Heart left ventricle (tissue), 16 donors: Measurements from ENCODE around the gene SCUBE3. TPM values are rescaled to one million over a fixed set of nuclear protein-coding genes. Genes with fewer than 3 reads are reported as not detected.

Experiments used
- ATAC-seq, 4 donors: fragments of 200-7000 bp; cut with Tn5 transposase; one replicate each; pipeline ENCODE4 v1.9.1; 2020 to 2022; ENCODE audit warnings: moderate library complexity in 4 of 4, mild to moderate bottlenecking in 3 of 4, moderate number of reproducible peaks in 1 of 4
- DNase-seq, 5 donors: peaks; one replicate each; pipeline ENCODE4 v3.0.0-alpha.2; 2020
- H3K27ac ChIP-seq, 12 donors: fragments of 200-600 bp; sonication (generic) in 4 of 12; one replicate each; pipeline versions ENCODE4 v1.5.0 to v1.8.0; 2016 to 2022; ENCODE audit warnings: mild to moderate bottlenecking in 2 of 12
- H3K27me3 ChIP-seq, 9 donors: fragments of 200-600 bp; sonication (generic) in 2 of 9; one replicate each; pipeline versions ENCODE4 v1.5.1 to v1.8.0; 2016 to 2022; ENCODE audit warnings: mild to moderate bottlenecking in 3 of 9
- H3K36me3 ChIP-seq, 9 donors: fragments of 200-600 bp; sonication (generic) in 2 of 9; one replicate each; pipeline versions ENCODE4 v1.5.0 to v1.8.0; 2018 to 2022; ENCODE audit warnings: mild to moderate bottlenecking in 2 of 9
- H3K4me1 ChIP-seq, 12 donors: fragments of 200-600 bp; sonication (generic) in 4 of 12; one replicate each; pipeline versions ENCODE4 v1.5.0 to v1.8.0; 2016 to 2022; ENCODE audit warnings: mild to moderate bottlenecking in 3 of 12
- H3K4me3 ChIP-seq, 12 donors: fragments of 200-600 bp; sonication (generic) in 4 of 12; one replicate each; pipeline versions ENCODE4 v1.5.0 to v1.8.0; 2017 to 2022; ENCODE audit warnings: mild to moderate bottlenecking in 9 of 12, moderate library complexity in 4 of 12
- H3K9me3 ChIP-seq, 12 donors: fragments of 200-600 bp; sonication (generic) in 4 of 12; one replicate each; pipeline versions ENCODE4 v1.5.0 to v1.8.0; 2016 to 2022; ENCODE audit warnings: mild to moderate bottlenecking in 1 of 12
- POLR2A ChIP-seq, 2 donors: fragments of 450-650 bp; IDR thresholded peaks; one replicate each; pipeline ENCODE4 v1.6.1; 2017; ENCODE audit warnings: antibody characterized with exemption in 2 of 2, mild to moderate bottlenecking in 2 of 2, moderate library complexity in 2 of 2
- WGBS, 4 donors: extraction: QIAGEN DNeasy Blood & Tissue Kit in 2 of 4; methylation state at CpG; one replicate each; pipeline versions ENCODE4 v1.1.5 to v1.1.7; 2013 to 2018; 5-methylcytosine and 5-hydroxymethylcytosine counted together
- intact Hi-C, 10 donors: fragments of 100-400 bp; cut with DNase I; formaldehyde crosslinking; loops; one replicate each; pipeline versions ENCODE4 v1.11.1 to v1.14.2; 2022
- polyA plus RNA-seq, 2 donors: library from polyadenylated mRNA; stranded (reverse); fragments of 200-250 nt; gene quantifications; one replicate each; pipeline ENCODE4 v1.2.3, GENCODE V29; 2013
- total RNA-seq, 9 donors: library from RNA; depleted of rRNA in 2 of 9; stranded (reverse); fragments of >200 nt in 2 of 9; fragmentation: NEBNext Ultra II Directional in 3 of 9; extraction: Animal tissue kit (Norgen Biotek cat#: 25700) in 3 of 9; gene quantifications; one replicate each; pipeline versions ENCODE4 v1.1.0 to v1.2.4, GENCODE V29; 2016 to 2023
- TF ChIP-seq, protein P1 (sequence below), 12 donors: fragments of 200-600 bp; sonication (generic) in 4 of 12; IDR thresholded peaks; one replicate each; pipeline versions ENCODE4 v1.5.0 to v1.8.0; 2018 to 2022; ENCODE audit warnings: antibody characterized with exemption in 12 of 12, mild to moderate bottlenecking in 5 of 12
- donor health status: ischemic (EF 13 %, LVEDD 7.1; RV severe dilation, severe dysfunction).
- donor health status: healthy with polysubstance abuse.
- donor health status: DM: no; HTN: yes; CAD: no.
- donor health status: DM: no; HTN: no; CAD: no.
- donor health status: ischemic (EF 25% LVEDD 6.9; RV normal size, moderate dysfunction).
- donor health status: ischemic (EF 25% LVEDD 5.7; RV mildly dilated, moderate dysfunction).
- donor health status: healthy.
- donor health status: DM: yes; HTN: yes; CAD: no.
- donor health status: ischemic (EF 35%, LVEDD 5.7; RV mildly dilated, moderate dysfunction).
- donor health status: nonischemic (EF 11% LVEDD 7.7; RV severe dilation, severe dysfunction).
- donor health status: DM: yes; HTN: yes; CAD: no.
- donor health status: PGD.
- donor health status: ischemic (EF 29% LVEDD 5.4; RV normal size, mild dysfunction).
- donor health status: nonischemic (EF 23%, LVEDD 6.1; RV moderate dilation, normal function).

SCUBE3 gene
- total and polyA plus RNA-seq, 11 donors = 0.61 to 18.7 (median 4.3) TPM

DNA sequence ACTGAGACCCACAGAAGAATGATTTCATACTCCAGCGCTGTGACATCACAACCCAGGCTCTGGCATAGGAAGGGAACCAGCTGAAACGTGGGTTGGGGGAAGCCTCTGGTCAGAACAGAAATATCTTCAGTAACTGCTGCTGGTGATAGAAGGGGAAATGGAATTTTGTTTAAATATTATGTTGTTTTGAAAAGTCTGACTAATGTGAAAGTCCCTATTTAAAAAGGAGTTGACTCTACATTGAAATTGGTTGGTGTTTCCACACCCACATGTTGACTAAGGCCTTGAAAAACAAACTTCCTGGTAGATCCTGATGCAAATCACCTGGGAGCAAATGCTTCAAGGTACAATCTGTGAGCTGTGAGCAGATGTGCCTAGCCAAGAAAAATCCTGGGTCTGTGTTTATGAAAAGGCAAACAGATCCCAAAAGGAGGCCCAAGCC is 48.1 kb upstream of the SCUBE3 start:
- Histone ChIP-seq H3K36me3 (no peaks in the 10 kb centered on the region), H3K4me3 (no peak overlapping the region), H3K9me3 (no peaks in the 10 kb centered on the region), H3K27ac (no peak overlapping the region), H3K4me1 (peaks cover 0 to 29% (median 11%) of the 10 kb centered on the region in 12 donors), H3K27me3 (no peaks in the 10 kb centered on the region)
- no peak for ATAC-seq
- intact Hi-C loops = loop anchor here in 1 of 10 donors (5.0 kb wide), 1 partner anchor 72 kb away; no protein-coding TSS in a partner anchor
- TF ChIP-seq POLR2A (IDR thresholded peaks at IDR 0.05) = no peak
- TF ChIP-seq, protein P1, sequence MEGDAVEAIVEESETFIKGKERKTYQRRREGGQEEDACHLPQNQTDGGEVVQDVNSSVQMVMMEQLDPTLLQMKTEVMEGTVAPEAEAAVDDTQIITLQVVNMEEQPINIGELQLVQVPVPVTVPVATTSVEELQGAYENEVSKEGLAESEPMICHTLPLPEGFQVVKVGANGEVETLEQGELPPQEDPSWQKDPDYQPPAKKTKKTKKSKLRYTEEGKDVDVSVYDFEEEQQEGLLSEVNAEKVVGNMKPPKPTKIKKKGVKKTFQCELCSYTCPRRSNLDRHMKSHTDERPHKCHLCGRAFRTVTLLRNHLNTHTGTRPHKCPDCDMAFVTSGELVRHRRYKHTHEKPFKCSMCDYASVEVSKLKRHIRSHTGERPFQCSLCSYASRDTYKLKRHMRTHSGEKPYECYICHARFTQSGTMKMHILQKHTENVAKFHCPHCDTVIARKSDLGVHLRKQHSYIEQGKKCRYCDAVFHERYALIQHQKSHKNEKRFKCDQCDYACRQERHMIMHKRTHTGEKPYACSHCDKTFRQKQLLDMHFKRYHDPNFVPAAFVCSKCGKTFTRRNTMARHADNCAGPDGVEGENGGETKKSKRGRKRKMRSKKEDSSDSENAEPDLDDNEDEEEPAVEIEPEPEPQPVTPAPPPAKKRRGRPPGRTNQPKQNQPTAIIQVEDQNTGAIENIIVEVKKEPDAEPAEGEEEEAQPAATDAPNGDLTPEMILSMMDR (IDR thresholded peaks at IDR 0.05) = no peak
- no peak for DNase-seq
- WGBS, 4 donors = 86 to 89% (median 87%) methylated on average over 2 of the region's 2 CpGs

DNA sequence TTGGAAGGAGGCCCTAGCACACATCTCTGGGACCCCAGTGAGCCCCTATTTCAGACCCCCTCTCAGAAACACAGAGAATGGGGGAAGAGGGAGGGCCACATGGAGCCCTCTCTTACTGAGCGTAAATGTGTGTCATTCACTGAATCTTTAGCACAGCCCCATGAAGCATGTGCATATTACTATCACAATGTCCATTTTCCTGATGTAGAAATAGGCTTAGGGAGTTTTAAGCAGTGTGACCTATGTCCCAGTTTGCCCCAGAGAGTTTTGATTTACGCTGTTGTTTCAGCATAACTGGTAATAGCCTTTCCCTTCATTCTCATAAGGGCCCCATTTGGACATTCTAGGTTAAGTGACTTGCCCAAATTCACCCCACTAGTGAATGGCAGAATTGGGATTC is 47.6 kb upstream of the SCUBE3 start:
- no peak for DNase-seq
- H3K27ac ChIP-seq = no peak overlapping the region
- TF ChIP-seq, protein P1 (IDR thresholded peaks at IDR 0.05) = no peak
- TF ChIP-seq POLR2A (IDR thresholded peaks at IDR 0.05) = no peak

DNA sequence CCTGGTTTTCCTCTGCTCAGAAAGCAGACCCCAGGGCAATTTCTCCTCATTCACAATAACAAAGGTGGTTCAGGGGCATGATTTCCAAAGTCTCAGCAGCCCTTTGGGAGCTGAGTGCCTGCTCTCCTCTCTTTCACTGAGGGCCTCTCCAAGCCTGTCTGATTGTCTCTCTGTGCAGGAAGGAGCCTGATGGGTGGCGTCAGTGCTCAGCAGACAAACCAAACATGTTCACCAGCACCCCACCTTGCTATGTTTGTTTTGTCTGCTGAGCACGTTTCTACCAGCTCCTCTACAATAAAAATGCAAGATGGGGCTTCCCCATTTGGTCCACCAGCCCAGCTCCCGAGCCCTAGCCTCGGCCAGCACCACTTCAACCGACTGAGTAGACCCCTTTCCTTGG is 47.2 kb upstream of the SCUBE3 start:
- intact Hi-C loops = loop anchor here in 1 of 10 donors (5.0 kb wide), 1 partner anchor 71 kb away; no protein-coding TSS in a partner anchor
- peaks cover 0 to 23% (median 11%) of the 10 kb centered on the region in 12 donors for H3K4me1 ChIP-seq
- DNase-seq = no peak
- 79 to 88% (median 87%) methylated on average over 5 of the region's 5 CpGs for WGBS, 4 donors
- H3K4me3 ChIP-seq = no peak overlapping the region
- no peak for ATAC-seq
- H3K36me3 ChIP-seq = no peaks in the 10 kb centered on the region
- H3K27ac ChIP-seq = no peak overlapping the region
- TF ChIP-seq, protein P1 (IDR thresholded peaks at IDR 0.05) = no peak
- no peak for TF ChIP-seq POLR2A (IDR thresholded peaks at IDR 0.05)
- no peaks in the 10 kb centered on the region for H3K9me3 ChIP-seq
- no peaks in the 10 kb centered on the region for H3K27me3 ChIP-seq

More for the DNA sequence above, 47.6 kb upstream of the SCUBE3 start:
- no peak for ATAC-seq
- WGBS, 4 donors = 83 to 94% (median 93%) methylated on average over 2 of the region's 2 CpGs
- Histone ChIP-seq H3K4me1 (peaks cover 0 to 24% (median 11%) of the 10 kb centered on the region in 12 donors), H3K27me3 (no peaks in the 10 kb centered on the region), H3K36me3 (no peaks in the 10 kb centered on the region), H3K4me3 (no peak overlapping the region), H3K9me3 (no peaks in the 10 kb centered on the region)
- intact Hi-C loops = loop anchor here in 1 of 10 donors (5.0 kb wide), 1 partner anchor 71 kb away; no protein-coding TSS in a partner anchor

DNA sequence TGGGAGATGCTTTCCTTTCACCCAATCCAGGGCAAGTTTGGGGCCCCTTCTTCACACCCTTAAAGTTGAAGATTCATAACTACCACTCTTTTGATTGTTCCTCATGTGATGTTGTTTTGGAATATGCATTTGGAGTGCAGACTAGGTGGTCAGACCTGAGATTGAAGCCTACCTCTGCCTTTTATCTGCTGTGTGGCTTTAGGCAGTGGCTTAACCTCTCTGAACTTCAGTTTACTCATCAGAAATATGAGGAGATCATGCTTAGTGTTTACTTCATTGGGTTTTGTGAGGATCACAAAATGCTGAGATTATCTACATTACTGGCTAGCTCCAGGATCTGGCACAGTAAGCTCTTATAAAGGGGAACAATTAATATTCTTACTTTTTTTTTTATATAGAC is 46.3 kb upstream of the SCUBE3 start:
- Histone ChIP-seq H3K36me3 (no peaks in the 10 kb centered on the region), H3K4me1 (peaks cover 0 to 15% (median 4%) of the 10 kb centered on the region in 12 donors), H3K4me3 (no peak overlapping the region), H3K9me3 (no peaks in the 10 kb centered on the region), H3K27ac (no peak overlapping the region), H3K27me3 (no peaks in the 10 kb centered on the region)
- ATAC-seq = no peak
- no peak for DNase-seq
- intact Hi-C loops = loop anchor here in 1 of 10 donors (5.0 kb wide), 1 partner anchor 70 kb away; no protein-coding TSS in a partner anchor
- TF ChIP-seq, protein P1 (IDR thresholded peaks at IDR 0.05) = no peak
- TF ChIP-seq POLR2A (IDR thresholded peaks at IDR 0.05) = no peak
